Lower leg skin (tissue), 4 donors: ENCODE data around the gene TMC8. TPM values are rescaled to one million over a fixed set of nuclear protein-coding genes. Genes with fewer than 3 reads are reported as not detected.

Experiments used
- DNase-seq, 2 donors: peaks; one replicate each; pipeline ENCODE4 v3.0.0-alpha.2; 2019; ENCODE audit warnings: low spot score in 2 of 2
- H3K4me3 ChIP-seq: fragments of 200-600 bp; sonication (generic); 2 replicates; pipeline ENCODE4 v1.5.1; 2017; ENCODE audit warnings: mild to moderate bottlenecking, low read depth; ENCODE audit not compliant: poor library complexity, severe bottlenecking
- POLR2A ChIP-seq, 2 donors: fragments of 450-650 bp; IDR thresholded peaks; one replicate each; pipeline ENCODE4 v1.6.1; 2016 to 2017; ENCODE audit warnings: antibody characterized with exemption in 2 of 2, mild to moderate bottlenecking in 1 of 2, moderate library complexity in 1 of 2
- WGBS, 2 donors: methylation state at CpG; one replicate each; pipeline ENCODE4 v1.1.5; 2018; 5-methylcytosine and 5-hydroxymethylcytosine counted together
- intact Hi-C: fragments of 100-400 bp; cut with DNase I; formaldehyde crosslinking; loops from one replicate; pipeline ENCODE4 v1.15.0; 2023; ENCODE audit warnings: low total_unique reads
- total RNA-seq, 4 donors: library from RNA; depleted of rRNA; stranded (reverse); fragments of >200 nt; gene quantifications; one replicate each; pipeline ENCODE4 v1.1.0, GENCODE V29; 2016
- TF ChIP-seq, protein P1 (sequence below), 3 donors: fragments of 450-650 bp; IDR thresholded peaks; one replicate each; pipeline ENCODE4 v1.5.1; 2016; ENCODE audit warnings: antibody characterized with exemption in 3 of 3, mild to moderate bottlenecking in 3 of 3, moderate library complexity in 2 of 3

TMC8 gene
- total RNA-seq, 4 donors from 2014 or later, result 1.5 to 2.7 (median 1.7) TPM

DNA sequence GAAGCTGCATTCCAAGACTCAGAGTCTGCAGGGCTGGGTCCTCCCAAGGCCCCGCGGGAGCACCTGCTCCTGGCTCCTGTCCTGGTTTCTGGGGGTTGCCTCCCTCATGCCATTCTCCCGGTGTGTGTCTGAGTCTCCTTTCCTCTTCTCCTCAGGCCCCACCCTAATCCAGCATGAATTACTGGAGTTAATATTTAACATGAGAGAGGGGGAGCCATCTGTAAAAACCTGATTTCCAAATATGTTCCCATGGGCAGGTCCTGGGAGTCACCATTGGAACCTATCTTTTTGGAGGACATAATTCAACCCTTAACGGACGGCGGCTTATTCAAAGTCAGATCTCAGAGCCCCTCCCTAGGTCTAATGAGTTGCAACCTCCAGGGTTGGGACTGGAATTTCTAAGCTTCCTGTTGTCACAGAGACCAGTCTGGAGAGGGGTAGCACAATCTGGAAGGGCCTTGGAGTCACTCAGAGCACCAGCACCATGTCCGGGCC is 21.0 kb downstream of the TMC8 start:
- intact Hi-C loops, result no loop called here
- WGBS, 2 donors, result 21 to 37% methylated on average over 7 of the region's 7 CpGs
- no peak for TF ChIP-seq POLR2A (IDR thresholded peaks at IDR 0.05)
- TF ChIP-seq, protein P1, sequence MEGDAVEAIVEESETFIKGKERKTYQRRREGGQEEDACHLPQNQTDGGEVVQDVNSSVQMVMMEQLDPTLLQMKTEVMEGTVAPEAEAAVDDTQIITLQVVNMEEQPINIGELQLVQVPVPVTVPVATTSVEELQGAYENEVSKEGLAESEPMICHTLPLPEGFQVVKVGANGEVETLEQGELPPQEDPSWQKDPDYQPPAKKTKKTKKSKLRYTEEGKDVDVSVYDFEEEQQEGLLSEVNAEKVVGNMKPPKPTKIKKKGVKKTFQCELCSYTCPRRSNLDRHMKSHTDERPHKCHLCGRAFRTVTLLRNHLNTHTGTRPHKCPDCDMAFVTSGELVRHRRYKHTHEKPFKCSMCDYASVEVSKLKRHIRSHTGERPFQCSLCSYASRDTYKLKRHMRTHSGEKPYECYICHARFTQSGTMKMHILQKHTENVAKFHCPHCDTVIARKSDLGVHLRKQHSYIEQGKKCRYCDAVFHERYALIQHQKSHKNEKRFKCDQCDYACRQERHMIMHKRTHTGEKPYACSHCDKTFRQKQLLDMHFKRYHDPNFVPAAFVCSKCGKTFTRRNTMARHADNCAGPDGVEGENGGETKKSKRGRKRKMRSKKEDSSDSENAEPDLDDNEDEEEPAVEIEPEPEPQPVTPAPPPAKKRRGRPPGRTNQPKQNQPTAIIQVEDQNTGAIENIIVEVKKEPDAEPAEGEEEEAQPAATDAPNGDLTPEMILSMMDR (IDR thresholded peaks at IDR 0.05), result no peak
- DNase-seq, result no peak
- no peak overlapping the region for H3K4me3 ChIP-seq

GRCh38 chr17:78154903-78155811 is 24.6 kb downstream of the TMC8 start:
- TF ChIP-seq POLR2A (IDR thresholded peaks at IDR 0.05), result no peak
- TF ChIP-seq, protein P1 (IDR thresholded peaks at IDR 0.05), result no peak
- no peak overlapping the region for H3K4me3 ChIP-seq
- DNase-seq, result no peak
- WGBS, 2 donors, result 69 to 78% methylated on average over 11 of the region's 11 CpGs
- intact Hi-C loops, result no loop called here

GRCh38 chr17:78159575-78160158 is 29.1 kb downstream of the TMC8 start:
- no peak for DNase-seq
- H3K4me3 ChIP-seq, result no peak overlapping the region
- intact Hi-C loops, result no loop called here
- 42 to 43% methylated on average over 10 of the region's 10 CpGs for WGBS, 2 donors
- TF ChIP-seq POLR2A (IDR thresholded peaks at IDR 0.05), result no peak
- TF ChIP-seq, protein P1 (IDR thresholded peaks at IDR 0.05), result no peak

DNA sequence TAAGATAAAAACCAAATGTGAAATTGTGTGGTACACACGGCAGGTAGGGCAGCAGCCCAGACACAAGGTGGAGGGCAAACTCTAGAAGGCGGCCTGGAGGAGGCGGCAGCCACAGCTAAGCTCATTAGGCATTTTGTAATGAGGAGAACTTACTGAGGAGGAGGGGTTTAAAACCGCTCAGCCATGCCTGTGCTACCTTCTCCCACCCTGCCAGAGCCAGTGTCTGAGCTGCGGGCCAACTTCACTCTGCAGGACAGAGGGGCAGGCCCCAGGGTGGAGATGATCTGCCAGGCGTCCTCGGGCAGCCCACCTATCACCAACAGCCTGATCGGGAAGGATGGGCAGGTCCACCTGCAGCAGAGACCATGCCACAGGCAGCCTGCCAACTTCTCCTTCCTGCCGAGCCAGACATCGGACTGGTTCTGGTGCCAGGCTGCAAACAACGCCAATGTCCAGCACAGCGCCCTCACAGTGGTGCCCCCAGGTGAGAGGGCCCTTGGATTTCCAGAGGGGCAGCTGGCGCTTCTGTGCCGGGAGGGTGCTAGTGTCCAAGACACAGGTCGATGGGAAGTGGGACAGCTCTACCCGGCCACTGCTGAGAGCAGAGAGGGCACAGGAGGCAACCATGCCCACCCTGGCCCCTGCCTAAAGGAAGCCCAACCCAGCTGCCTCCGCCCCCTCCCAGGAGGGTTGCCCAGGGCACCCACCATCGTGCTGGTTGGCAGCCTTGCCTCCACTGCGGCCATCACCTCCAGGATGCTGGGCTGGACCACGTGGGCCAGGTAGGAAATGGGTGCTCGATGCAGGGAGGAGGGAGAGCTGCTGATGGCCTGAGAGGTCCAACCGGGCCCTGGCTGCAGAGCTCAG is 33.5 kb downstream of the TMC8 start:
- intact Hi-C loops, result no loop called here
- 70 to 73% methylated on average over 13 of the region's 22 CpGs for WGBS, 2 donors
- no peak overlapping the region for H3K4me3 ChIP-seq
- TF ChIP-seq, protein P1 (IDR thresholded peaks at IDR 0.05), result no peak
- no peak for TF ChIP-seq POLR2A (IDR thresholded peaks at IDR 0.05)
- no peak for DNase-seq

DNA sequence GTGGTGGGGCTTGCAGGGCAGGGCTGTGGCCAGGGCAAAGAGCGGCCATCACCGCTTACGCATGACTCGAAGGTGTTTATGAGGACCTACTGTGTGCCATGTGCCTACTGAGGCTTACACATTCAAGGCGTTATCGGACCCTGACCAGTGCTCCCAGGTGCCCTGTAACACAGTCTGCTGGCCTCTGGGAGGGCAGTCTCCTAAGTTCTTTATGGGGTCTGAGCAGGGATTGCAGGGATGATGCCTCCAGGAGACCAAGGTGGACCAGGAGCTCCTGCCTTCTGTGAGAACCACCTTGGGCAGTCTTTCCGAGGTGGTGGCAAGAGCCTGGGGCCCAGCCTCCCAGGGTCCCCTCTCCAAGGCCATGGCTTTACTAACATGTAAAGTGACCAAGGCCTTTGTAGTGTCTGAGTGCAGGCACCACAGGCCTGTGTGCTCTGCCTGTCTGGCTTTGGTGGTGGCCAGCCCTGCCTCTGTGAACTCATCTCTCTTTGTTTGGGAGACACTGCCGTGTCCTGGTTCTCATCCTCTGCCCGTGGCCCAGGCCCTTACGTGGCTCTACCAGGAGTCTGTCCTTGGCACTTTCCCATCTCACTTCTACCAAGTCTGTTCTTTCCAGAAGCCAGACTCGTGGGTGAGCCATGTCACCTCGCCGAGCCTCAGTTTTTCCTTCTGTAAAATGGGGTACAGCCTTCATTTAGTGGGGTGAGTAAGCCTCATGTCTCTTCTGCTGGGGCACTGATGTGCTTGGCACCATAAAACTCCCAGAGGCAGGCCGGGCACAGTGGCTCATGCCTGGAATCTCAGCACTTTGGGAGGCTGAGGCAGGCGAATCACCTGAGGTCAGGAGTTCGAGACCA is 34.4 kb downstream of the TMC8 start:
- WGBS, 2 donors, result 90 to 95% methylated on average over 15 to 16 of the region's 16 CpGs
- TF ChIP-seq, protein P1 (IDR thresholded peaks at IDR 0.05), result no peak
- no peak for TF ChIP-seq POLR2A (IDR thresholded peaks at IDR 0.05)
- no peak for DNase-seq
- intact Hi-C loops, result no loop called here
- no peak overlapping the region for H3K4me3 ChIP-seq
